IPS-20b (cell line): ENCODE measurements around the gene SPDYC.
A peak's percentile ranks its signal among the peaks of the same experiment; 100 is the strongest.

Experiments used
- H3K27ac ChIP-seq: one replicate; pipeline ENCODE4 v1.5.1; 2013; ENCODE audit warnings: low read length
- H3K27me3 ChIP-seq: 2 replicates; pipeline ENCODE4 v1.6.1; 2013; ENCODE audit warnings: mild to moderate bottlenecking, low read length, inconsistent platforms; ENCODE audit not compliant: insufficient read depth
- H3K36me3 ChIP-seq: 2 replicates; pipeline ENCODE4 v1.6.1; 2013; ENCODE audit warnings: low read depth, mild to moderate bottlenecking, inconsistent platforms, low read length, moderate library complexity; ENCODE audit not compliant: insufficient read depth
- H3K4me1 ChIP-seq: 2 replicates; pipeline ENCODE4 v1.6.1; 2013; ENCODE audit warnings: mild to moderate bottlenecking, control low read depth, inconsistent platforms, low read length, moderate library complexity; ENCODE audit not compliant: insufficient read depth
- H3K4me3 ChIP-seq: 2 replicates; pipeline ENCODE4 v1.5.1; 2013; ENCODE audit warnings: mild to moderate bottlenecking, low read length, inconsistent platforms
- H3K9ac ChIP-seq: 2 replicates; pipeline ENCODE4 v1.6.1; 2013; ENCODE audit warnings: low read depth, mild to moderate bottlenecking, inconsistent platforms, low read length, moderate library complexity
- H3K9me3 ChIP-seq: 2 replicates; pipeline ENCODE4 v1.6.1; 2013; ENCODE audit warnings: mild to moderate bottlenecking, low read depth, low read length, inconsistent platforms; ENCODE audit not compliant: insufficient read depth

The SPDYC gene

GRCh38 chr11:65204143-65204542, 34.1 kb downstream of the SPDYC start:
- Histone ChIP-seq H3K4me1 (peaks cover 3% of the 10 kb centered on the region; the same call in 1 of the 2 replicates), H3K36me3 (peaks cover 51% of the 10 kb centered on the region), H3K4me3 (peak overlapping the region; percentile 23; the same call in 1 of the 2 replicates), H3K27me3 (no peaks in the 10 kb centered on the region), H3K27ac (no peak overlapping the region), H3K9ac (peak overlapping the region; percentile 17; the same call in 1 of the 2 replicates), H3K9me3 (no peaks in the 10 kb centered on the region)

GRCh38 chr11:65204646-65205601, 34.9 kb downstream of the SPDYC start:
- Histone ChIP-seq H3K4me3 (peak overlapping the region; percentile 23; the same call in 1 of the 2 replicates), H3K9ac (peak overlapping the region; percentile 17; the same call in 1 of the 2 replicates), H3K27me3 (no peaks in the 10 kb centered on the region), H3K27ac (peak overlapping the region; percentile 19), H3K4me1 (peaks cover 3% of the 10 kb centered on the region; the same call in 1 of the 2 replicates), H3K9me3 (no peaks in the 10 kb centered on the region), H3K36me3 (peaks cover 51% of the 10 kb centered on the region)

GRCh38 chr11:65205602-65205967, 35.6 kb downstream of the SPDYC start:
- H3K27me3 ChIP-seq: no peaks in the 10 kb centered on the region
- peaks cover 3% of the 10 kb centered on the region; the same call in 1 of the 2 replicates for H3K4me1 ChIP-seq
- no peaks in the 10 kb centered on the region for H3K9me3 ChIP-seq
- H3K36me3 ChIP-seq: peaks cover 54% of the 10 kb centered on the region
- no peak overlapping the region for H3K4me3 ChIP-seq
- no peak overlapping the region for H3K9ac ChIP-seq
- no peak overlapping the region for H3K27ac ChIP-seq

GRCh38 chr11:65206441-65206841, 36.4 kb downstream of the SPDYC start:
- H3K9me3 ChIP-seq: no peaks in the 10 kb centered on the region
- peaks cover 60% of the 10 kb centered on the region for H3K36me3 ChIP-seq
- peaks cover 3% of the 10 kb centered on the region; the same call in 1 of the 2 replicates for H3K4me1 ChIP-seq
- H3K27ac ChIP-seq: no peak overlapping the region
- no peak overlapping the region for H3K4me3 ChIP-seq
- no peaks in the 10 kb centered on the region for H3K27me3 ChIP-seq
- no peak overlapping the region for H3K9ac ChIP-seq

GRCh38 chr11:65206901-65207300, 36.9 kb downstream of the SPDYC start:
- Histone ChIP-seq H3K4me3 (no peak overlapping the region), H3K4me1 (peaks cover 4% of the 10 kb centered on the region; the same call in 1 of the 2 replicates), H3K9ac (no peak overlapping the region), H3K9me3 (no peaks in the 10 kb centered on the region), H3K27ac (no peak overlapping the region), H3K27me3 (no peaks in the 10 kb centered on the region), H3K36me3 (peaks cover 62% of the 10 kb centered on the region)

- Histone ChIP-seq H3K4me1 (peaks cover 16% of the 10 kb centered on the region; the same call in 1 of the 2 replicates), H3K36me3 (peaks cover 62% of the 10 kb centered on the region), H3K9ac (no peak overlapping the region), H3K27me3 (no peaks in the 10 kb centered on the region), H3K9me3 (no peaks in the 10 kb centered on the region), H3K4me3 (no peak overlapping the region), H3K27ac (no peak overlapping the region)
These were observed 38.1 kb downstream of the SPDYC start for GRCh38 chr11:65207918-65208784.

GRCh38 chr11:65208785-65209710, 39.0 kb downstream of the SPDYC start:
- Histone ChIP-seq H3K9me3 (no peaks in the 10 kb centered on the region), H3K27ac (no peak overlapping the region), H3K4me3 (no peak overlapping the region), H3K36me3 (peaks cover 62% of the 10 kb centered on the region), H3K4me1 (peaks cover 20% of the 10 kb centered on the region; the same call in 1 of the 2 replicates), H3K9ac (no peak overlapping the region), H3K27me3 (no peaks in the 10 kb centered on the region)

- Histone ChIP-seq H3K36me3 (peaks cover 62% of the 10 kb centered on the region), H3K9me3 (no peaks in the 10 kb centered on the region), H3K4me3 (no peak overlapping the region), H3K27ac (no peak overlapping the region), H3K27me3 (no peaks in the 10 kb centered on the region), H3K4me1 (peaks cover 24% of the 10 kb centered on the region; the same call in 1 of the 2 replicates), H3K9ac (no peak overlapping the region)
These were observed 39.8 kb downstream of the SPDYC start for GRCh38 chr11:65209711-65210360.

GRCh38 chr11:65210361-65210731, 40.3 kb downstream of the SPDYC start:
- no peaks in the 10 kb centered on the region for H3K9me3 ChIP-seq
- no peak overlapping the region for H3K27ac ChIP-seq
- peaks cover 58% of the 10 kb centered on the region for H3K36me3 ChIP-seq
- no peak overlapping the region for H3K9ac ChIP-seq
- peaks cover 22% of the 10 kb centered on the region; the same call in 1 of the 2 replicates for H3K4me1 ChIP-seq
- H3K4me3 ChIP-seq: no peak overlapping the region
- no peaks in the 10 kb centered on the region for H3K27me3 ChIP-seq

GRCh38 chr11:65210748-65211147, 40.7 kb downstream of the SPDYC start:
- Histone ChIP-seq H3K36me3 (peaks cover 54% of the 10 kb centered on the region), H3K27ac (no peak overlapping the region), H3K9me3 (no peaks in the 10 kb centered on the region), H3K4me3 (no peak overlapping the region), H3K4me1 (peaks cover 22% of the 10 kb centered on the region; the same call in 1 of the 2 replicates), H3K9ac (no peak overlapping the region), H3K27me3 (no peaks in the 10 kb centered on the region)
